ENCODE data around the gene RABGAP1L. TPM values are rescaled to one million over a fixed set of nuclear protein-coding genes. Genes with fewer than 3 reads are reported as not detected.

The RABGAP1L gene
- total RNA-seq = 10 to 100 TPM; 31.7 to 49.7 (median 34.3) TPM

DNA sequence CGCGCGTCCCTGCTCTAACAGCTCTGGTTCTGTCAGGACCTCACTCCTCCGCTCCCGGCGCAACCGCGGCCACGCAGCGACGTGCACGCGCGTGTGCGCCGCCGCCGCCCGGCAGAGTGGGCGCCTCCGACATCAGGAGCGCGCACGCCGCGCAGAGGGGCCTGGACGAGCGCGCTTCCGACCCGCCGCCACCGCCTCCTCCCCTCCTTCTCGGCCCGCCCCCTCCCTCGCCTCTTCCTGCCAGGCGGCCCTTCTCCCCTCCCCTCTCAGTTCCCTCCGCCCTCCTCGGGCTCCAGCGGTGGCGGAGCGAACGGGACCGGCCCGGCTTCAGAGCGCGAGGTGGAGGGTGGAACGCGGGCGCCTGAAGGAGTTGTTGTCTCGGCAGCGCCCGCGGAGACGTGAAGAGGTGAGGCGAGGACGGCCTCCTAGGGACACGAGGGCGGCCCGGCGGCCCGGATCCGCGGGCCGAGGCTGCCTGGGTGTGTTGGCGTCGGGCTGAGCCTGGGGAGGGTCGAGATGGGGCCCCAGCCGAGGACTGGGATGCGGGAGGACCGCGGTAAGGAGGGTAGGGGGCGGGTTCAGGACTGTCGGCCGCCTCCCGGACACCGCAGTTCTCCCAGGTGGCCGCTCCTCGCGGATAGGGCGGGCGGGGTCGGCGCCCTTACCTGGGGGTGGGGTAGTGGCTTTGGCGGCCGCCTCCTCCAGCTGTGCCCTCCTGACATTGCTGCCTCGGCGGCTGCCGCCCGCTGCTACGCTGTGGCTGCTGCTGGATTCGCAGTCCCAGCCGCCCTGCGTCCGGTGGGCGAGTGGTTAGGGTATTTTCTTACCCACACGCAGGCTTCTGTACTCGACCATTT is at the start of gene RABGAP1L:
RABGAP1L (plus strand) TSS at position 269 of the 857 bp plus-strand sequence.
- DNase-seq (ENCODE audit: low spot score) = peak; percentile 47
- no peak for TF ChIP-seq CTCF (IDR thresholded peaks at IDR 0.05)
- ATAC-seq (ENCODE audit: low FRiP score) = peak; percentile 97

GRCh38 chr1:174110053-174110452 is 49.3 kb upstream of the RABGAP1L start:
- TF ChIP-seq CTCF (IDR thresholded peaks at IDR 0.05) = no peak
- no peak for ATAC-seq (ENCODE audit: low FRiP score)

DNA sequence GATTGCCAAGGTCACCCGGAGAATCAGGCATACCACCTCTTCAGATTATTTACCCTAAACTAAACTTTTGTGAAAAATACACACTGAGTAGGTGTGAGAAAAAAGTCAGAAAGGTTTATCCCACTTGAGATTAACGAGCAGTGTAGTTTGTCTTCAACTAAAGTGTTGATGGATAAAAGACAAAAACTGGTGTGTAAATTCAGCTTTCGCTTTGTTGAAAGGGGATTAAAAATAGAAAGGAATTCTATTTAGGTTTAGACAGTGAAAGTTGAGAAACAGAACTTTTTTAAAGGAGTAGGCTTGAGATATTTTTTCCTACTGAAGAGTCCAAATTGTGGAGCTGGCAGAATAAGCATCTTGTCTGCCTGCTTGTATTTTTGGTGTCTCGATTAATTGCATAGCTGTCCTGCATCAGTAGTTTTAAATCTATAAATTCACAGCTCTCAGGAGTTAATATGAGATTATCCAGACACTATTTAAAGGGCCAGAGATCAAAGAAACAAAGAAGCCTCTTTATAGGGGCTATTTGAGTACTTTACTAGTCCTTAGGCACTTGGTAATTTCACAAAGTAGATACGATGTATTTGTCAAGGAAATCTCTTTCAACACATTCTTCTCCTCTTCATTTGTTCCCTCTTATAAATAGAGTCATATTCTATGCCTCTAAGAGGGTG is 46.7 kb upstream of the RABGAP1L start:
- ATAC-seq (ENCODE audit: low FRiP score) = no peak
- no peak for DNase-seq (ENCODE audit: low spot score)
- no peak for TF ChIP-seq CTCF (IDR thresholded peaks at IDR 0.05)

More at GRCh38 chr1:174110053-174110452, 49.3 kb upstream of the RABGAP1L start:
- no peak for DNase-seq (ENCODE audit: low spot score)

DNA sequence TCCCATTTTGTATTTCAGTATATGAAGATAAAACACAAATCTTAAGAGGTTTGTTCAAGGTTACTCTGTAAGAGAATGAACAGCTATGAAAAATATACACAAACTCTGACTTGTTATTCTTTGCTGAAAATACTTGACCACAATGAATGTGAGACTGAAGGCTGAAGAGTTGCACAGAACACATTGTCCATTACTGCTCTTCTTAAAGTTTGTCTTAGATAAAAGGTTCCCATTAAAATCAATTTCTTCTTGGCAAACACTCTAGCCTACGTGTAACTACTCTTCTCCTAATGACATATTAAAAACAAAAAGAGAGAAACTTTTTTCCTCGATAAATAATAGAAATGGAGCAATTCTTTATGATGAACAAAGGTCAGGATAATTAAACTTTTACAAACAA is 45.2 kb upstream of the RABGAP1L start:
- TF ChIP-seq CTCF (IDR thresholded peaks at IDR 0.05) = no peak
- DNase-seq (ENCODE audit: low spot score) = no peak
- no peak for ATAC-seq (ENCODE audit: low FRiP score)

DNA sequence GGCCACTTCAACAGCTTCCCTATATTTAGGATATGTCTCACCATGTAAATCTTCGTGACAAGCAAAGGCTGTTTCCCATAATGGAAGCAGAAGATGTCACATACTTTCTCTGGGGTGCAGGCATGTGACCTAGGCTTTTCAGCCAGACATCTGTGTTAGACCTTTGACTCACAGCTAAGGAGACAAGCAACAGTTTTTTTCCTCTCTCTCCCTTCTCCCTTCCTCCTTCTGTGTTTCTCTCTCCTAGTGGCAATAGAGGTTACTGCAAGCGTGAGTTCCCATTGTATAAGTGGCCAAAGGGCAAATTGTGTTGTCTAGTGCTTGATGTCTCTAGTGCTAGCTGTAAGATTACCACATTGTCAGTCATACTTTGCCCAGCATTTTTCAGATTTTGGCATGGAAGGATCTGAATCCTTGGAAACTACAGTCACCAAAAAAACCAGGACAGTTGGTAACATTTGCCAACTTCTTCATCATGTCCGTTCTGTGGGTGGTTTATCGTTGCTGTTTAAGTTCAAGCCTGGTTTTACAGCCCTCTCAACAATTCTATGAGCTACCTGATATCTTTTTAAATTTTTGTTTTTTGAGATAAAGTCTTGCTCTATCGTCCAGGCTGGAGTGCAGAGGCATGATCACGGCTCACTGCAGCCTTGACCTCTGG is 44.4 kb upstream of the RABGAP1L start:
- ATAC-seq (ENCODE audit: low FRiP score) (peak; percentile 76), DNase-seq (ENCODE audit: low spot score) (no peak)
- TF ChIP-seq CTCF (IDR thresholded peaks at IDR 0.05) = no peak

DNA sequence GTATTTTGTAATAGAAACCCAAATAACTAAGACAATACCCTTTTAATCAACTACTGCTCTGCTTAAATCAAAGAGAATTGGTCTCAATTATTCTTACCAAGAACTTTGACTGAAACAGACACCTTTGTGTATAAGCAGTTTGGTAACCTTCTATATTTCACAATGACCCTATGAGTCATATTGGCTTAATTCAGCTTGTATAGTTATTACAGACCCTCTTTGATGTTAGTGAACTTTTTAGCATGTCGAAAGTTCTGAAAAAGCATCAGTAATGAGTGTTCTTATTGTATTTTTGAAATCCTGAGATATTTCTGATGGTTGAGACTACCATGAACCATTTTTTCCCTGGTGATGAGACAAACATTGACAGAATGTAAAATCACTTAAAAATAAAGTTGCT is 43.3 kb upstream of the RABGAP1L start:
- no peak for DNase-seq (ENCODE audit: low spot score)
- ATAC-seq (ENCODE audit: low FRiP score) = no peak
- TF ChIP-seq CTCF (IDR thresholded peaks at IDR 0.05) = no peak
